HUES6 (cell line): ENCODE data around the gene KIF5A.
"Not testable (repeated sequence)": the region's sequence is repeated elsewhere in the genome, so short reads cannot be mapped to it uniquely, and the experiment has no call there.

Experiments
- H3K27ac ChIP-seq: 2 replicates; pipeline ENCODE4 v1.7.0; 2013; ENCODE audit warnings: low read depth, mild to moderate bottlenecking, low read length, inconsistent platforms
- H3K27me3 ChIP-seq: 2 replicates; pipeline ENCODE4 v1.6.1; 2013; ENCODE audit warnings: low read length; ENCODE audit not compliant: control insufficient read depth, insufficient read depth
- H3K36me3 ChIP-seq: 2 replicates; pipeline ENCODE4 v1.6.1; 2013; ENCODE audit warnings: low read length; ENCODE audit not compliant: control insufficient read depth, insufficient read depth
- H3K4me1 ChIP-seq: 2 replicates; pipeline ENCODE4 v1.6.1; 2013; ENCODE audit warnings: low read length; ENCODE audit not compliant: control insufficient read depth, insufficient read depth
- H3K4me3 ChIP-seq: 2 replicates; pipeline ENCODE4 v1.5.1; 2013; ENCODE audit warnings: low read depth, low read length
- H3K9ac ChIP-seq: one replicate; pipeline ENCODE4 v1.6.1; 2013; ENCODE audit warnings: mild to moderate bottlenecking, low read length
- H3K9me3 ChIP-seq: 2 replicates; pipeline ENCODE4 v1.6.1; 2013; ENCODE audit warnings: low read depth, low read length; ENCODE audit not compliant: control insufficient read depth, insufficient read depth

The KIF5A gene

DNA sequence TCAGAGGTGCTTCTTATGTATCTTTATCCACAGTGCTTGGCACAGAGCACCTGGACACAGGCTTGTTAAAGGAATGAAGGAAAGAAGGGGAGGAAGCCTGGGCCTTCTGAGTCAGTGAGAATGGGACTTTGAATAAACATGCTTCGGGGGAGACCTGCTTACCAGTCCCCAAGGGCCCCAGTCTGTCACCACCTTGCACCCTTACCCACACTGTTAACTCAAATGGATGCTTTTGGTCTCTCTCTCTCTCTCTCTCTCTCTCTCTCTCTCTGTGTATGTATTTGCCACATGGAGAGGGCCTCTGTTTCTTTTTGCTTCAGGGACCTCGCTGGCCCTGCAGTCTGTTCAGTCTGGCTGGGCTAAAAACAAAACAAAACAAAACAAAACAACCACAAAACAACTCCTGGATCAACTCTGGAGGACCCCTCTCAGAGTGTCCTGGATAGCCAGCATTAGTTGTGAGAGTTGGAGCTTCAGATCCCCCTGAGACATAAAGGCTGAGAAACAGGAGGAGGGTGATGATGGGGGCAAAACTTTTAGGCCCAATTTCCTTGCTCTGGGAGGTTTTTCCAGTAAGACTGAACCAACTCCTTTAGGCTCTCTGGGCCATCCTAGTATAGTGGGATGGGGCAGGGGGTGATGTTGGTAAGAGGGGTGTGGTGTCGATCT, 1.9 kb downstream of the KIF5A start:
- Histone ChIP-seq H3K9me3 (no peaks in the 10 kb centered on the region), H3K4me1 (peaks cover 19% of the 10 kb centered on the region), H3K36me3 (no peaks in the 10 kb centered on the region), H3K27me3 (peaks cover 33% of the 10 kb centered on the region), H3K27ac (no peak overlapping the region), H3K9ac (no peak overlapping the region), H3K4me3 (no peak overlapping the region)

DNA sequence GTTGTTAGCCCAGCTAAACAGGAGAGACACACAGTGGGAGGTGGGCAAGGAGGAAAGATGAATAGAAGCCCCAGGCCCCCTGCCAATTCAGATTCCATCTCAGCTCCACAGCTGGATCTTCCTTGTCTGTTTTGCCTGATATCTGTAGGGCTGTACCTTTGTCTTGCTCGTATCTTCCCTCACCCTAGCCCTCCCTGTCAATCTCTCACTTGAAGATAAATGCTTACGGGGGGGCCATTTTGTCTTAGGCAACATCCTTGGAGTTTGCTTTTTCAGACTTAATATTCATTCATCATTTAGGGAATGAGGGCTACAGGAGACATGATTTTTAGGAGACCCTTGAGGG, 2.4 kb downstream of the KIF5A start:
- Histone ChIP-seq H3K36me3 (no peaks in the 10 kb centered on the region), H3K9me3 (no peaks in the 10 kb centered on the region), H3K4me1 (peaks cover 19% of the 10 kb centered on the region), H3K9ac (no peak overlapping the region), H3K4me3 (no peak overlapping the region), H3K27ac (no peak overlapping the region), H3K27me3 (peaks cover 33% of the 10 kb centered on the region)

DNA sequence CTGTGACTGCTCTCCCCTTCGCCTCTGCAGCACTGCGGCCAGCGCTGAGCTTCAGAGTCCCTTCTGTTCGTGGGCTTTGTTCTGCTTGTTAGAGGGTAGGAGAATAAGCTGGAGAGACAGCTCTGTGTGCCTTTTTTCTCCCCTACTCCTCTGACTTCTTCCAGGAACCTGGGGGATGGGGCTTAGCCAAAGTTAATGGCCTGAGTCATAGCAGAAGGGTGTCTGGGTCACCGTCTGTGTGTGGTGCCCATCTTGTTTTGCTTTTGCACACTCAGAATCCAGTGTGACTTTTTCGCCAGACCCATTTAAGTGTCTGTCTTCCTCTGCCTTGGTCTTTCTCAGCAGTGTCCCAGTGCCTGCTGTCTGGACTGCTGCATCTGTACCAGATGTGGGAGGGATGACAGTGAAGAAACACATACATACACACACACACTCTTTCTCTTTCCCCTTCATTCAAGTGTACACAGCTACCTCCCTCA, 3.0 kb downstream of the KIF5A start:
- Histone ChIP-seq H3K4me3 (no peak overlapping the region), H3K9me3 (no peaks in the 10 kb centered on the region), H3K36me3 (no peaks in the 10 kb centered on the region), H3K4me1 (peaks cover 19% of the 10 kb centered on the region), H3K27ac (no peak overlapping the region), H3K27me3 (peaks cover 32% of the 10 kb centered on the region), H3K9ac (no peak overlapping the region)

DNA sequence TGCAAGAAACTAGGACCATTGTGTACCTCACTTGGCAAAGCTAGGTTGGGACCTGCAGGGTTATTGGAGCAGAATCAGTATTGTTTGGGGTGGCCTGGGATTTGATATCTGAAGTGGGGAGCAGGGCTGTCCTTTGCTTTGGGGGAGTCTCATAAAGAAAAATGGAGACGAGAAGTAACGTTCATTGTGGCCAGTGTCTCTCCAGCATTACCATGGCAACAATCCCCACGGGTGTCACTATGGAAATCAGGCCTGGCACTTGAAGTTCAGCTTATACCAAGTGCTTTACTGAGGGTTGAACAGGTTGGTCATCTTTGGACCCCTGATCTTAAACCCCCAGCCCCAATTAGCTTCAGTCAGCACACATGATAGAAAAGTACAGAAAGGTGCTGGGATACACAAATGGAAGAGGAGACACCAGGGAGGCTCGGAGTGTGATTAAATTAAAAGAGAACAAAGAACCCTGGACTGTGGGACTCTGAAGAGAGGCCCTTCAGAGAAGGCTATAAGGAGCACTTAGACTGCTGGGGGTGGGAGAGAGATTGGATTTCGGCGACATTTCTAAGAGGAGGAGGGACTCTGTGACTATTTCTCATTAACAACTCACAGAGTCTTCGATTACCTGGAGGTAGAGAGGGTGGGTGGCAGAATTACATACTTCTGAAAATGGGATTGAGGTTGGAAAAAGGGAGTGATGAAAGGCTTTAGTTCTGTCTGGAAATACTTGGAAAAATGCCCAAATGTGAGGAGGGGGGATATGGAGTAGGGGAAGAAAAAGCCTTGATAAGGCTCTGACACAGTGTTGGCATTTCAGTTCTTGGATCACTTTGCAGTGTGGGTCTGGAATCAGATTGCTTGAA, 3.7 kb downstream of the KIF5A start:
- no peaks in the 10 kb centered on the region for H3K9me3 ChIP-seq
- H3K9ac ChIP-seq, result no peak overlapping the region
- H3K4me1 ChIP-seq, result peaks cover 19% of the 10 kb centered on the region
- no peak overlapping the region for H3K4me3 ChIP-seq
- peaks cover 25% of the 10 kb centered on the region for H3K27me3 ChIP-seq
- H3K27ac ChIP-seq, result no peak overlapping the region
- H3K36me3 ChIP-seq, result no peaks in the 10 kb centered on the region

DNA sequence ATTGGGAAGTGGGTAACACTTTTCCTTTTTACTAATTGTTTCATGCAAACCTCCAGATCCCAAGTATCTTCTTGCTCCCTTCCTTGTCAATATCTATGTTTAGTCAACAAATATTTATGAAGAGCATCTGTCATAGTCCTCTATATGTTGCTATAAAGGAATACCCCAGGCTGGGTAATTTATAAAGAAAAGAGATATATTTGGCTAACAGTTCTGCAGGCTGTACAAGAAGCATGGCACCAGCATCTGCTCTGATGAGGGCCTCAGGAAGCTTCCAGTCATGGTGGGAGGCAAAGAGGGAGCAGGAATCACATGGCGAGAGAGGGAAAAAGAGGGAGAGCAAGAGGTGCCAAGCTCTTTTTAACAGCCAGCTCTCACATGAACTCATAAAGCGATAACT, 4.6 kb downstream of the KIF5A start:
- Histone ChIP-seq H3K9me3 (no peaks in the 10 kb centered on the region), H3K27me3 (peaks cover 16% of the 10 kb centered on the region), H3K4me3 (no peak overlapping the region), H3K27ac (no peak overlapping the region), H3K4me1 (peaks cover 15% of the 10 kb centered on the region), H3K9ac (no peak overlapping the region), H3K36me3 (no peaks in the 10 kb centered on the region)

DNA sequence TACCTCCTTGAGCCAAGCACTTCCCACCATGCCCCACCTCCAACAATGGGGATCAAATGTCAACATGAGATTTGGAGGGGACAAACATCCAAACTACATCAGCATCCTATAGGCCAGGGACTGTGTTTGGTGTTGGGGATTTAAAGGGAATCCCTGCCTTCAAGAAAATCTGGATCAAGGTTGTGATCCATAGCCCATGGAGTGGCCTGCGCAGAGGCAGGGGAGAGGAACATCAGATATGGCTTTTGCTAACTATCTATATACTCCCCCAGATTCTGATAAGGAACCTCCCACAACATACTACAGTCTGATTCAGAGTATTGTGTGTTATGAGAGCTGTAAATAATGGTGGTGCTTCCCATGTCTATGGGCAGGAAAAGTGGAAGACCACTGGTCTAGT, 5.1 kb downstream of the KIF5A start:
- H3K9me3 ChIP-seq, result no peaks in the 10 kb centered on the region
- H3K4me1 ChIP-seq, result peaks cover 14% of the 10 kb centered on the region; the same call in 1 of the 2 replicates
- H3K36me3 ChIP-seq, result no peaks in the 10 kb centered on the region
- H3K27me3 ChIP-seq, result peaks cover 15% of the 10 kb centered on the region; the same call in 1 of the 2 replicates
- H3K27ac ChIP-seq, result no peak overlapping the region
- H3K9ac ChIP-seq, result no peak overlapping the region
- no peak overlapping the region for H3K4me3 ChIP-seq

DNA sequence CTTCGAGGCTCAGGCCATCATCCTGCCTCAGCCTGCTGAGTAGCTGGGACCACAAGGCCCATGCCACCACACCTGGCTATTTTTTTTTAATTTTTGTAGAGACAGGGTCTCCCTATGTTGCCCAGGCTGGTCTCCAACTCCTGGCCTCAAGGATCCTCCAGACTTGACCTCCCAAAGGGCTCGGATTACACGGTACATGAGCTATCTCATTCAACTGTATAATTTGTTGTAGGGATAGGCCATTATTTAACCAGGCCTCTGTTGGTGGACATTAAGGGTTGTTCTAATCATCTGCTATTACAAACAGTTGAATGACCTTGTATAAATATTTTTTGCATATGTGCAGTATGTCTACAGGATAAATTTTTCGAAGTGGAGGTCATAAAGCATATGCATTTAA, 9.0 kb downstream of the KIF5A start:
- no peaks in the 10 kb centered on the region for H3K27me3 ChIP-seq
- no peak overlapping the region for H3K27ac ChIP-seq
- H3K4me1 ChIP-seq, result no peaks in the 10 kb centered on the region
- no peak overlapping the region for H3K9ac ChIP-seq
- H3K36me3 ChIP-seq, result peaks cover 4% of the 10 kb centered on the region; the same call in 1 of the 2 replicates
- no peak overlapping the region for H3K4me3 ChIP-seq
- no peaks in the 10 kb centered on the region for H3K9me3 ChIP-seq

DNA sequence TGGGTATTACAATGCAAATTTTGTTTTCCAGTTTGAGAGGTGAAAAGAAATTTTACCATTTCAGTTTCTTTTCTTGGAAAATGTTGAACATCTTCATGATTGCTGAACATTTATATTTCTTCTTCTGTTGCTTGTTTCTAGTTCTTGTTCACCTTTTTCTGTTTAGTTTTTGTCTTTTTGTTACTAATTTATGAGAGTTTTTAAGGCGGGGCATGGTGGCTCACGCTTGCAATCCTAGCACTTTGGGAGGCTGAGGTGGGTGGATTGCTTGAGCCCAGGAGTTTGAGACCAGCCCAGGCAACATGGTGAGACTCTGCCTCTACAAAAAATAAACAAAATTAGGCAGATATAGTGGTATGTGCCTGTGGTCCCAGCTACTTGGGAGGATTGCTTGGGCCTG, 10.7 kb downstream of the KIF5A start:
- H3K4me1 ChIP-seq, result no peaks in the 10 kb centered on the region
- no peaks in the 10 kb centered on the region for H3K27me3 ChIP-seq
- H3K27ac ChIP-seq, result no peak overlapping the region
- H3K9ac ChIP-seq, result no peak overlapping the region
- H3K4me3 ChIP-seq, result no peak overlapping the region
- peaks cover 7% of the 10 kb centered on the region; the same call in 1 of the 2 replicates for H3K36me3 ChIP-seq
- H3K9me3 ChIP-seq, result no peaks in the 10 kb centered on the region

DNA sequence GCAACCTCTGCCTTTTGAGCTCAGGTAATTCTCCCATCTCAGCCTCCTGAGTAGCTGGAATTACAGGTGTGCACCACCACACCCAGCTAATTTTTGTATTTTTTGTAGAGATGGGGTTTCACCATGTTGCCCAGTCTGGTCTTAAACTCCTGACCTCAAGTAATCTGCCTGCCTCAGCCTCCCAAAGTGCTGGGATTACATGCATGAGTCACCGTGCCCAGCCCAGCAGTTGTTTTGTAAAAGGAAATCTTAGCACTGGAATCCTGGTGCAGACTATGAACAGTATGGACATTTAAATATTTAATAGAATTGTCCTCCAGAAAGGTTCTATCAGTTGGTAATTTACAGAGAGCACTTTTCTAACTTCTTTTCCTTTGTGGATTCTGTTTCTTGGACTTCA, 11.3 kb downstream of the KIF5A start:
- H3K9ac ChIP-seq, H3K9me3 ChIP-seq, H3K4me3 ChIP-seq, H3K4me1 ChIP-seq, H3K27ac ChIP-seq, H3K27me3 ChIP-seq, H3K36me3 ChIP-seq: not testable (repeated sequence)

DNA sequence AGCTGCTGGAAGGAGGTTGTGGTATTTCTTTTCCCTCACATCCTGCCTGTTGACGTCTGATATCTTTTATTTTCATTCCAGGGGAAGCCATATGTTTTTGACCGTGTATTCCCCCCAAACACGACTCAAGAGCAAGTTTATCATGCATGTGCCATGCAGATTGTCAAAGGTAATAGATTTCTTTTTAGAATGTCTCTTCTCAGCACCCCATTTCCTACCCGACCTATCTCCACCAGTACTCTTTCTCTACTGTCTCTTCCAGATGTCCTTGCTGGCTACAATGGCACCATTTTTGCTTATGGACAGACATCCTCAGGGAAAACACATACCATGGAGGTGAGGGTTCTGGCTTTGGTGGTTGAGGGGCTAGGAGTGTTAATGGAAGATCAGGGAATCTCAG, 13.5 kb downstream of the KIF5A start:
- Histone ChIP-seq H3K36me3 (peaks cover 7% of the 10 kb centered on the region; the same call in 1 of the 2 replicates), H3K4me1 (no peaks in the 10 kb centered on the region), H3K27me3 (no peaks in the 10 kb centered on the region), H3K9ac (no peak overlapping the region), H3K27ac (no peak overlapping the region), H3K9me3 (no peaks in the 10 kb centered on the region), H3K4me3 (no peak overlapping the region)

DNA sequence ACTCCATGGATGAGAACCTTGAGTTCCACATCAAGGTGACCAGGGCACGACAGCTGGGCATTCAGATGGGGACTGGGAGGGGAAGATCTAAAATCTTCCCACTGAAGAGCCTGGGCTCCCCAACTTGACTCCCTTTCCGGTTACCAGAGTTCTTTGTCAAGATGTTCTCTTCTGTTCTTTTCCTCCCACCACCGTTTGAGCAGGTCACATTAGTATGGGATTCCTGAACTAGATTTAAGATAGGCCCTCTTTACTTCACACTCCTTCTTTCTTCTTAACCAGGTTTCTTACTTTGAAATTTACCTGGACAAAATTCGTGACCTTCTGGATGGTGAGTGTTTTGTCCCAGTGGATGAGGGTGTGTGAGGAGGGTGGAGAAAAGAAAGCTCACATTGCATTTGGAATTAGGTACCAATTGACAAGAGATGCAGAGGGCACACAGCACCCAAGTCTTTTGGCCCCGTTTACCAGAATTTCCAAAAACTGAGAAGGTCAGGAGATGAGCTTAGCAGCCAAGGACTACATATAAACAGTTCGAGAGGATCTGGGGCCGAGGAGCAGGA, 14.4 kb downstream of the KIF5A start:
- Histone ChIP-seq H3K4me1 (no peaks in the 10 kb centered on the region), H3K9ac (no peak overlapping the region), H3K9me3 (no peaks in the 10 kb centered on the region), H3K27me3 (no peaks in the 10 kb centered on the region), H3K27ac (no peak overlapping the region), H3K36me3 (peaks cover 14% of the 10 kb centered on the region), H3K4me3 (no peak overlapping the region)
